HG03097 (cell line): Measurements from ENCODE around the gene CFAP100.

Source experiments
- ATAC-seq: cut with Tn5 transposase; IDR thresholded peaks from one replicate; pipeline ENCODE4 v1.9.1; 2021; ENCODE audit not compliant: unreplicated experiment, low FRiP score

Gene CFAP100

GRCh38 chr3:126394179-126394976, at the start of gene CFAP100:
TSS of gene CFAP100 (plus strand) at chr3:126394909. CDS start at chr3:126396001, 1,092 bp downstream.
- ATAC-seq: no peak

GRCh38 chr3:126345231-126345630, 49.5 kb upstream of the CFAP100 start:
- no peak for ATAC-seq

- ATAC-seq: no peak
Observed at GRCh38 chr3:126345641-126346460, 48.9 kb upstream of the CFAP100 start.

GRCh38 chr3:126346466-126346865, 48.2 kb upstream of the CFAP100 start:
- no peak for ATAC-seq

GRCh38 chr3:126347543-126348161, 47.1 kb upstream of the CFAP100 start:
- no peak for ATAC-seq

- no peak for ATAC-seq
Observed at GRCh38 chr3:126348308-126348920, 46.3 kb upstream of the CFAP100 start.

GRCh38 chr3:126349071-126349470, 45.6 kb upstream of the CFAP100 start:
- no peak for ATAC-seq

GRCh38 chr3:126349611-126350501, 44.9 kb upstream of the CFAP100 start:
- no peak for ATAC-seq

- no peak for ATAC-seq
Observed at GRCh38 chr3:126350502-126351085, 44.1 kb upstream of the CFAP100 start.

- no peak for ATAC-seq
Observed at GRCh38 chr3:126351086-126351770, 43.5 kb upstream of the CFAP100 start.

- ATAC-seq: no peak
Observed at GRCh38 chr3:126351771-126352475, 42.8 kb upstream of the CFAP100 start.

- ATAC-seq: no peak
Observed at GRCh38 chr3:126352476-126353454, 41.9 kb upstream of the CFAP100 start.

GRCh38 chr3:126353694-126354321, 40.9 kb upstream of the CFAP100 start:
- no peak for ATAC-seq

GRCh38 chr3:126354776-126355175, 39.9 kb upstream of the CFAP100 start:
- ATAC-seq: no peak

GRCh38 chr3:126355251-126355650, 39.5 kb upstream of the CFAP100 start:
- ATAC-seq: no peak

- no peak for ATAC-seq
Observed at GRCh38 chr3:126355777-126356372, 38.8 kb upstream of the CFAP100 start.
